Neuron (in vitro differentiated cells): ENCODE results near the gene DNAJC4.

Source experiments
- H2AFZ ChIP-seq: one replicate; pipeline ENCODE4 v1.6.1; 2013; ENCODE audit warnings: low read depth, mild to moderate bottlenecking, inconsistent platforms, low read length, moderate library complexity
- H3K27me3 ChIP-seq: one replicate; pipeline ENCODE4 v1.6.1; 2013; ENCODE audit warnings: low read length; ENCODE audit not compliant: insufficient read depth
- H3K36me3 ChIP-seq: one replicate; pipeline ENCODE4 v1.6.1; 2013; ENCODE audit warnings: low read length; ENCODE audit not compliant: insufficient read depth
- H3K4me1 ChIP-seq: one replicate; pipeline ENCODE4 v1.6.1; 2013; ENCODE audit warnings: low read length; ENCODE audit not compliant: insufficient read depth
- H3K4me3 ChIP-seq: 2 replicates; pipeline ENCODE4 v1.5.1; 2013; ENCODE audit warnings: mild to moderate bottlenecking, low read length, moderate library complexity
- H3K9me3 ChIP-seq: one replicate; pipeline ENCODE4 v1.6.1; 2013; ENCODE audit warnings: low read length

Gene DNAJC4

DNA sequence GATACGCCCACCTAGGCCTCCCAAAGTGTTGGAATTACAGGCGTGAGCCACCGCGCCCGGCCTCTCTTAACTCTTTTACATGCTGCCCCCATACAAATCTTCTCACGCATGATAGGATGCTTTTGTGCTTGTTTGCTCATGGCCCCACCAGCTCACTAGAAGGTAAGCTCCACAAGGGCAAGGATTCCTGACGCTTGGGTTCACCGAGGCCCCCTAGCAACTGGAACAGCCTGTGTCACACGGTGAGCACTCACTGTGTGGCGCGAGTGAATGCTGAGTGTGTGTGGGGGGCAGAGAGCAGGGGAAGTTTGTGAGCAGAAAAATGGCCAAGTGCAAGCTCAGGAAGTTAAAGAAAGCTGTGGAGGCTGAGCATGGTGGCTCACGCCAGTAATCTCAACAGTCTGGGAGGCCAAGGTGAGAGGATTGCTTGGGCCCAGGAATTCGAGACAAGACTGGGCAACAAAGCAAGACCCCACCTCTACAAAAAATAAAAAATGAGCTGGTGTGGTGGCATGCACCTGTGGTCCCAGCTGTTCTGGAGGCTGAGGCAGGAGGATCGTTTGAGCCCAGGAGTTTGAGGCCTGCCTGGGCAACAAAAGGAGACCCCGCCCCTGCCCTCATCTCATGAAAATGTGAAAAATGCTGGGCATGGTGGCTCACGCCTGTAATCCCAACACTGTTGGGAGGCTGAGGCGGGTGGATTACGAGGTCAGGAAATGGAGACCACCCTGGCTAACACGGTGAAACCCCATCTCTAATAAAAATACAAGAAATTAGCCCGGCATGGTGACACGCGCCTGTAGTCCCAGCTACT lies 51.8 kb downstream of the DNAJC4 start:
- peaks cover 16% of the 10 kb centered on the region for H3K4me1 ChIP-seq
- H3K27me3 ChIP-seq: no peaks in the 10 kb centered on the region
- peaks cover 18% of the 10 kb centered on the region for H3K36me3 ChIP-seq
- no peak overlapping the region for H2AFZ ChIP-seq
- no peaks in the 10 kb centered on the region for H3K9me3 ChIP-seq
- H3K4me3 ChIP-seq: no peak overlapping the region

- Histone ChIP-seq H3K36me3 (peaks cover 12% of the 10 kb centered on the region), H2AFZ (no peak overlapping the region), H3K4me3 (no peak overlapping the region), H3K4me1 (peaks cover 16% of the 10 kb centered on the region), H3K27me3 (no peaks in the 10 kb centered on the region), H3K9me3 (no peaks in the 10 kb centered on the region)
These were observed 52.7 kb downstream of the DNAJC4 start for GRCh38 chr11:64283092-64283491.
